Body of pancreas (tissue), 4 donors: Measurements from ENCODE around the gene ZMYND15.

Experiments used
- POLR2A ChIP-seq, 3 donors: fragments of 450-650 bp; IDR thresholded peaks; one replicate each; pipeline ENCODE4 v1.6.1; 2016; ENCODE audit warnings: antibody characterized with exemption in 3 of 3, mild to moderate bottlenecking in 2 of 3
- TF ChIP-seq, protein P1 (sequence below), 7 experiments: fragments of 450-650 bp in 4 of 7; fragments of 200-600 bp in 3 of 7; sonication (generic) in 3 of 7; IDR thresholded peaks; one replicate each; pipeline ENCODE4 v1.5.1; 2016 to 2019; ENCODE audit warnings: antibody characterized with exemption in 7 of 7

DNA sequence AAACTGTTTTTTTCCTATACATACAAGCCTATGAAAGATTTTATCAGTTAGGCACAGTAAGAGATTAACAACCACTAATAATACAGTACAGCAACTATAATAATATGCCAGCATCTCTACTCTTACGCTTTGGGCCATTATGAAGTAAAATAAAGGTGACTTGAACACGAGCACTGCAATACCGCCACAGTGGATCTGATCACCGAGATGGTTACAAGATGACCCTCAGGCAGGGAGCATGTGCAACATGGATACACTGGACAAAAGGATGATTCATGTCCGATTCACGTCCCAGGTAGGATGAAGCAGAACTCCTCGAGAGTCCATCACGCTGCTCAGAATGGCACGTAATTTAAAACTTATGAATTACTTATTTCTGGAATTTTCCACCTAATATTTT lies 46.2 kb upstream of the ZMYND15 start:
- no peak for TF ChIP-seq POLR2A (IDR thresholded peaks at IDR 0.05)
- TF ChIP-seq, protein P1, sequence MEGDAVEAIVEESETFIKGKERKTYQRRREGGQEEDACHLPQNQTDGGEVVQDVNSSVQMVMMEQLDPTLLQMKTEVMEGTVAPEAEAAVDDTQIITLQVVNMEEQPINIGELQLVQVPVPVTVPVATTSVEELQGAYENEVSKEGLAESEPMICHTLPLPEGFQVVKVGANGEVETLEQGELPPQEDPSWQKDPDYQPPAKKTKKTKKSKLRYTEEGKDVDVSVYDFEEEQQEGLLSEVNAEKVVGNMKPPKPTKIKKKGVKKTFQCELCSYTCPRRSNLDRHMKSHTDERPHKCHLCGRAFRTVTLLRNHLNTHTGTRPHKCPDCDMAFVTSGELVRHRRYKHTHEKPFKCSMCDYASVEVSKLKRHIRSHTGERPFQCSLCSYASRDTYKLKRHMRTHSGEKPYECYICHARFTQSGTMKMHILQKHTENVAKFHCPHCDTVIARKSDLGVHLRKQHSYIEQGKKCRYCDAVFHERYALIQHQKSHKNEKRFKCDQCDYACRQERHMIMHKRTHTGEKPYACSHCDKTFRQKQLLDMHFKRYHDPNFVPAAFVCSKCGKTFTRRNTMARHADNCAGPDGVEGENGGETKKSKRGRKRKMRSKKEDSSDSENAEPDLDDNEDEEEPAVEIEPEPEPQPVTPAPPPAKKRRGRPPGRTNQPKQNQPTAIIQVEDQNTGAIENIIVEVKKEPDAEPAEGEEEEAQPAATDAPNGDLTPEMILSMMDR (IDR thresholded peaks at IDR 0.05), result no peak
